CD4-positive, alpha-beta T cell (primary cell): ENCODE measurements around the gene KDSR. TPM values are rescaled to one million over a fixed set of nuclear protein-coding genes. Genes with fewer than 3 reads are reported as not detected.

Experiments used
- ATAC-seq: fragments of 200-7000 bp; cut with Tn5 transposase; one replicate; pipeline ENCODE4 v1.10.0; 2022; ENCODE audit warnings: mild to moderate bottlenecking; ENCODE audit not compliant: poor library complexity
- CTCF ChIA-PET: fragments of 350-600 bp; sonication (Branson Sonifier 250); formaldehyde crosslinking; loops from one replicate; lab custom pipeline; 2021; ENCODE audit warnings: antibody characterized with exemption, inconsistent platforms; lab: Charles Lee
- POLR2A ChIA-PET: fragments of 350-600 bp; sonication (Branson Sonifier 250); formaldehyde crosslinking; loops from one replicate; lab custom pipeline; 2021; ENCODE audit warnings: antibody characterized with exemption, inconsistent platforms; lab: Charles Lee
- DNase-seq, 14 experiments: peaks; one replicate each; pipeline ENCODE4 v3.0.0-alpha.2; 2013 to 2020; ENCODE audit warnings: mixed read lengths in 2 of 14
- H3K27ac ChIP-seq, 2 donors: one replicate each; pipeline versions ENCODE4 v1.5.1 to v1.7.0; 2013; ENCODE audit warnings: low read length in 2 of 2, low read depth in 1 of 2, mild to moderate bottlenecking in 1 of 2
- H3K27me3 ChIP-seq, 2 experiments: 1 replicate in 1 of 2; 2 replicates in 1 of 2; pipeline versions ENCODE4 v1.6.1 to v1.7.0; 2013; ENCODE audit warnings: low read length in 2 of 2, control low read depth in 1 of 2, mild to moderate bottlenecking in 1 of 2, moderate library complexity in 1 of 2; ENCODE audit not compliant: insufficient read depth in 2 of 2, control insufficient read depth in 1 of 2
- H3K36me3 ChIP-seq: one replicate; pipeline ENCODE4 v1.6.1; 2013; ENCODE audit warnings: low read length, control low read depth; ENCODE audit not compliant: insufficient read depth
- H3K4me1 ChIP-seq: one replicate; pipeline ENCODE4 v1.6.1; 2013; ENCODE audit warnings: low read length, control low read depth; ENCODE audit not compliant: insufficient read depth
- H3K4me3 ChIP-seq: one replicate; pipeline ENCODE4 v1.5.1; 2013; ENCODE audit warnings: mild to moderate bottlenecking, low read length, moderate library complexity
- H3K9me3 ChIP-seq, 2 experiments: 1 replicate in 1 of 2; 2 replicates in 1 of 2; pipeline versions ENCODE4 v1.6.1 to v1.7.0; 2013; ENCODE audit warnings: low read length in 2 of 2, mild to moderate bottlenecking in 2 of 2, control low read depth in 1 of 2, moderate library complexity in 1 of 2; ENCODE audit not compliant: control insufficient read depth in 1 of 2, insufficient read depth in 1 of 2
- H3K27ac Mint-ChIP-seq: one replicate; pipeline ENCODE4 v1.8.0; 2020; ENCODE audit warnings: mixed read lengths
- H3K27me3 Mint-ChIP-seq: one replicate; pipeline ENCODE4 v1.8.0; 2021; ENCODE audit warnings: mixed read lengths
- H3K36me3 Mint-ChIP-seq: one replicate; pipeline ENCODE4 v1.8.0; 2021; ENCODE audit warnings: low read depth, mixed read lengths
- H3K4me1 Mint-ChIP-seq: one replicate; pipeline ENCODE4 v1.8.0; 2021; ENCODE audit warnings: low read depth, mixed read lengths
- H3K4me3 Mint-ChIP-seq: one replicate; pipeline ENCODE4 v1.8.0; 2020; ENCODE audit warnings: mild to moderate bottlenecking, mixed read lengths
- H3K9me3 Mint-ChIP-seq: one replicate; pipeline ENCODE4 v1.8.0; 2020; ENCODE audit warnings: mixed read lengths
- CTCF ChIP-seq: fragments of 200-600 bp; IDR thresholded peaks from one replicate; pipeline ENCODE4 v1.8.0; 2022; ENCODE audit warnings: antibody characterized with exemption, mild to moderate bottlenecking
- intact Hi-C, 2 experiments: fragments of 100-400 bp; cut with DNase I in 1 of 2; cut with micrococcal nuclease in 1 of 2; formaldehyde crosslinking; loops; one replicate each; pipeline versions ENCODE4 v1.15.1 to v1.9.0; 2023 to 2025; cut with DNase I, micrococcal nuclease
- total RNA-seq, 174 experiments: library from RNA in 2 of 174; stranded (reverse) in 2 of 174; gene quantifications; one replicate each; pipeline ENCODE4 v1.2.3 and lab custom pipeline; 2021 to 2026

The KDSR gene
- total RNA-seq, 2 experiments from 2014 or later: 21.1 to 23.5 TPM

- ATAC-seq: no peak
- no peak overlapping the region for H3K4me3 ChIP-seq
- intact Hi-C loops: loop anchor here in 1 of 2 experiments (5.0 kb wide), 1 partner anchor 327 kb away; no protein-coding TSS in a partner anchor
- ChIA-PET CTCF (no interaction called here), POLR2A (interaction anchor here (0.9 kb wide), 1 partner anchor 78 kb away, joined by 3 read pairs; the partner anchor contains the start of gene VPS4B)
- no peak for TF ChIP-seq CTCF
- Mint-ChIP-seq H3K4me3 (no peak overlapping the region), H3K27me3 (no peaks in the 10 kb centered on the region), H3K4me1 (no peaks in the 10 kb centered on the region), H3K36me3 (peaks cover 88% of the 10 kb centered on the region), H3K27ac (no peak overlapping the region), H3K9me3 (no peaks in the 10 kb centered on the region)
- H3K9me3 ChIP-seq: no peaks in the 10 kb centered on the region
- no peaks in the 10 kb centered on the region for H3K27me3 ChIP-seq
- no peak overlapping the region for H3K27ac ChIP-seq
- DNase-seq: no peak
- no peaks in the 10 kb centered on the region for H3K4me1 ChIP-seq
- H3K36me3 ChIP-seq: peaks cover 75% of the 10 kb centered on the region
These were observed 22.7 kb downstream of the KDSR start for GRCh38 chr18:63344263-63344662.

- Histone ChIP-seq H3K27me3 (no peaks in the 10 kb centered on the region), H3K27ac (no peak overlapping the region), H3K36me3 (peaks cover 69% of the 10 kb centered on the region), H3K9me3 (no peaks in the 10 kb centered on the region), H3K4me1 (no peaks in the 10 kb centered on the region), H3K4me3 (no peak overlapping the region)
- Mint-ChIP-seq H3K27me3 (no peaks in the 10 kb centered on the region), H3K27ac (no peak overlapping the region), H3K36me3 (peaks cover 84% of the 10 kb centered on the region), H3K9me3 (no peaks in the 10 kb centered on the region), H3K4me1 (no peaks in the 10 kb centered on the region), H3K4me3 (no peak overlapping the region)
- POLR2A ChIA-PET: interaction anchor here (0.7 to 1.2 kb wide), 2 partner anchors 24 to 326 kb away, joined by 3 to 4 read pairs; no protein-coding TSS in a partner anchor
- intact Hi-C loops: loop anchor here (1.0 to 5.0 kb wide), 2 partner anchors 97 to 325 kb away; no protein-coding TSS in a partner anchor
- peak in 8 of 14 experiments; percentile 11 to 61 (median 32) for DNase-seq
- peak; percentile 56 for TF ChIP-seq CTCF
- CTCF ChIA-PET: interaction anchor here (0.6 to 1.4 kb wide), 4 partner anchors 17 to 329 kb away, joined by 4 to 7 read pairs (median 4); no protein-coding TSS in a partner anchor
- ATAC-seq: peak; percentile 71
These were observed 24.8 kb downstream of the KDSR start for GRCh38 chr18:63342206-63342605.

GRCh38 chr18:63339920-63340484 is 27.0 kb downstream of the KDSR start:
- Histone ChIP-seq H3K9me3 (no peaks in the 10 kb centered on the region), H3K4me1 (no peaks in the 10 kb centered on the region), H3K36me3 (peaks cover 59% of the 10 kb centered on the region), H3K27me3 (no peaks in the 10 kb centered on the region), H3K4me3 (no peak overlapping the region), H3K27ac (no peak overlapping the region)
- no peak overlapping the region for H3K4me3 Mint-ChIP-seq
- H3K27ac Mint-ChIP-seq: no peak overlapping the region
- no peaks in the 10 kb centered on the region for H3K4me1 Mint-ChIP-seq
- H3K27me3 Mint-ChIP-seq: no peaks in the 10 kb centered on the region
- ChIA-PET POLR2A (interaction anchor here (1.1 to 1.4 kb wide), 2 partner anchors 100 to 208 kb away, joined by 3 to 4 read pairs; no protein-coding TSS in a partner anchor), CTCF (interaction anchor here (1.1 to 1.7 kb wide), 7 partner anchors 10 to 323 kb away, joined by 3 to 8 read pairs (median 4); no protein-coding TSS in a partner anchor)
- peaks cover 83% of the 10 kb centered on the region for H3K36me3 Mint-ChIP-seq
- intact Hi-C loops: loop anchor here (1.0 to 5.0 kb wide), 2 partner anchors 323 to 324 kb away; no protein-coding TSS in a partner anchor
- DNase-seq (peak in 13 of 14 experiments; percentile 9 to 75 (median 32)), ATAC-seq (peak; percentile 51)
- H3K9me3 Mint-ChIP-seq: no peaks in the 10 kb centered on the region
- TF ChIP-seq CTCF: peak; percentile 65
